GM12892 (cell line): Measurements from ENCODE around the gene LHFPL2.

Experiments
- POLR2A ChIP-seq: IDR thresholded peaks from 2 replicates; pipeline ENCODE4 v1.6.1; 2011; ENCODE audit warnings: low read depth, low read length, control low read depth
- POLR2AphosphoS5 ChIP-seq: IDR thresholded peaks from 2 replicates; pipeline ENCODE4 v1.6.1; 2011; ENCODE audit warnings: low read depth, low read length, control low read depth
- TAF1 ChIP-seq: IDR thresholded peaks from 2 replicates; pipeline ENCODE4 v1.6.1; 2011; ENCODE audit warnings: low read depth, mild to moderate bottlenecking, control low read depth, low read length, borderline replicate concordance

DNA sequence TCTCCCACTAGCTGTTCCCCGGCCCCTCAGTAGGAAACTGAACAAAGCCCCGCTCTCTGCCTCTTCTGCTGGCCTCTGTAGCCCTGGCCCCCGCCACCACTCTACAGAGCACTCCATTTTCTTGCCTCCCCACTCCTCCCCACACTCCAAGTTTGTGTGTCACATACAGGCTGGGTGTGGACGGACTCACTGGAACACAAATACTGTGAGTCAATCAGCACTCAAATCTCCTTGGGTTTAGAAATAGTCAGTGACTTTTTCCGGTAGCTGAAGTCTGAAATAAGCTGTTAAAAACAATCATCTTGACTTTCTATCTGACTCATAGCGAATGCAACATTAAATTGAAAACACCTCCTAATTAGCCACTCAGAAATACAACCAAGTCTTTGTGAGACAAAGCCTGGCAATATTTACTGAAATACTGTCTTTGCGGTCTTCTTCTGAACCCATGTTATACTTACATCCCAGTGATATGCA lies 122.5 kb downstream of the LHFPL2 start:
- TF ChIP-seq POLR2A (no peak), POLR2AphosphoS5 (no peak), TAF1 (no peak)
